Kidney tubule cell (primary cell): Measurements from ENCODE around the gene CSF3R.

ENCODE experiments used
- DNase-seq: peaks from one replicate; pipeline ENCODE4 v3.0.0-alpha.2; 2018; ENCODE audit warnings: low spot score

CSF3R gene

GRCh38 chr1:36419569-36419968 is 63.1 kb downstream of the CSF3R start:
- DNase-seq, result no peak

- no peak for DNase-seq
Measured at GRCh38 chr1:36419140-36419539, 63.6 kb downstream of the CSF3R start.

GRCh38 chr1:36417931-36418330 is 64.8 kb downstream of the CSF3R start:
- DNase-seq, result no peak
